SU-DHL-6 (cell line): ENCODE measurements around the gene HOXD9.

Experiments used
- EZH2phosphoT487 ChIP-seq: fragments of 200-600 bp; sonication (generic), shearing (Covaris generic); conservative IDR thresholded peaks from 2 replicates; pipeline ENCODE4 v1.6.1; 2018; ENCODE audit warnings: mild to moderate bottlenecking, antibody characterized with exemption, low read length, moderate library complexity, mixed read lengths
- TF ChIP-seq, protein P1 (sequence below): fragments of 200-600 bp; sonication (generic); IDR thresholded peaks from one replicate; pipeline ENCODE4 v1.5.1; 2017; ENCODE audit warnings: antibody characterized with exemption, mild to moderate bottlenecking, low read length, moderate library complexity; ENCODE audit not compliant: insufficient read depth, poor library complexity, severe bottlenecking

GRCh38 chr2:176136374-176137251 is 14.1 kb downstream of the HOXD9 start:
- TF ChIP-seq, protein P1, sequence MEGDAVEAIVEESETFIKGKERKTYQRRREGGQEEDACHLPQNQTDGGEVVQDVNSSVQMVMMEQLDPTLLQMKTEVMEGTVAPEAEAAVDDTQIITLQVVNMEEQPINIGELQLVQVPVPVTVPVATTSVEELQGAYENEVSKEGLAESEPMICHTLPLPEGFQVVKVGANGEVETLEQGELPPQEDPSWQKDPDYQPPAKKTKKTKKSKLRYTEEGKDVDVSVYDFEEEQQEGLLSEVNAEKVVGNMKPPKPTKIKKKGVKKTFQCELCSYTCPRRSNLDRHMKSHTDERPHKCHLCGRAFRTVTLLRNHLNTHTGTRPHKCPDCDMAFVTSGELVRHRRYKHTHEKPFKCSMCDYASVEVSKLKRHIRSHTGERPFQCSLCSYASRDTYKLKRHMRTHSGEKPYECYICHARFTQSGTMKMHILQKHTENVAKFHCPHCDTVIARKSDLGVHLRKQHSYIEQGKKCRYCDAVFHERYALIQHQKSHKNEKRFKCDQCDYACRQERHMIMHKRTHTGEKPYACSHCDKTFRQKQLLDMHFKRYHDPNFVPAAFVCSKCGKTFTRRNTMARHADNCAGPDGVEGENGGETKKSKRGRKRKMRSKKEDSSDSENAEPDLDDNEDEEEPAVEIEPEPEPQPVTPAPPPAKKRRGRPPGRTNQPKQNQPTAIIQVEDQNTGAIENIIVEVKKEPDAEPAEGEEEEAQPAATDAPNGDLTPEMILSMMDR, result no peak
- TF ChIP-seq EZH2phosphoT487, result no peak
